ENCODE measurements around the gene CCDC120. TPM values are rescaled to one million over a fixed set of nuclear protein-coding genes. Genes with fewer than 3 reads are reported as not detected.

CCDC120 gene
- total RNA-seq, 1 experiment from 2014 or later, result 14.5 TPM

DNA sequence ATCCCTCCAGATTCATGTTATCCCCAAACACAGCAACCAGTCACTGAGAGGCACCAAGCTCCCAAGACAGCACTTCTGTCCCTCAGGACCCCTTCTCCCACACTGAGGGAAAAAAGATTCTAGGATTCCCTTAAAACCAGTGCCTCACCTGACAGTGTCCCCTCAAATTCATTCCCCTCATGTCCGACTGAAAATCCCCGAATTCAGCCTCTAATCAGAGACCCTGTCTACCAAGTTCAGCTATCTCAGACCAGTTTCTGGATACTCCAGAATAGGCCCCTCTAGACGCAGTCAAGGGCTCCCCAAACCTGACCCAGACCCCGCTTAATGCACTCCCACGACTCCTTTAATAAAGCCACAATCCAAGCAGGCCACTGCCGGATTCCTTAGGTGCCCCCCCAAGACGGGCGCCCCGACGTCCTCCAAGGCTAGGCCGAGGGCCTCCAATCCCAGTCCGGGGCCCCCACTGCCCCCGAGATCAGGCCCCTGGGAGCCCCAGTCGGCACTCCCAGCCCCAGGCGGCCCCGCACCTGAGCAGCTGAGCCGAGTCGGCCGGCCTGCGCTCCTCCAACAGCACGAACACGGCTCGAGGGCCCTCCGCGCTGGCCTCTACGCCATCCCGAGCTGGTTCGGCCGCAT is 16.1 kb upstream of the CCDC120 start:
- Histone ChIP-seq H3K56ac (ENCODE audit: insufficient read length, low read depth, low read length) (no peak overlapping the region), H4K5ac (ENCODE audit: insufficient read length, low read depth, low read length) (no peak overlapping the region), H4K91ac (ENCODE audit: insufficient read length, low read depth, low read length) (no peak overlapping the region), H2BK12ac (ENCODE audit: insufficient read length, low read depth, low read length) (no peak overlapping the region), H3K14ac (ENCODE audit: insufficient read depth, low read length) (no peak overlapping the region; the same call in 1 of the 2 replicates), H3K4me1 (ENCODE audit: insufficient read depth, low read length) (peaks cover 5% of the 10 kb centered on the region), H3K4me2 (ENCODE audit: insufficient read depth, insufficient read length, low read length) (peak overlapping the region; percentile 96), H2BK20ac (ENCODE audit: low read depth, low read length, poor library complexity, severe bottlenecking) (no peak overlapping the region), H3K79me1 (ENCODE audit: insufficient read depth, low read depth, low read length, poor library complexity, severe bottlenecking) (peaks cover 8% of the 10 kb centered on the region), H3T11ph (ENCODE audit: low read length) (no peak overlapping the region), H3K27me3 (ENCODE audit: insufficient read depth, low read length) (no peaks in the 10 kb centered on the region), H3K79me2 (ENCODE audit: insufficient read depth, low read length) (peaks cover 12% of the 10 kb centered on the region; the same call in 1 of the 2 replicates), H4K20me1 (ENCODE audit: control insufficient read depth, insufficient read depth, insufficient read length) (no peaks in the 10 kb centered on the region), H2AK5ac (ENCODE audit: insufficient read length, low read length) (no peak overlapping the region), H3K23me2 (ENCODE audit: insufficient read length, low read depth, low read length, poor library complexity, severe bottlenecking) (peaks cover 7% of the 10 kb centered on the region), H3K27ac (ENCODE audit: insufficient read length, low read depth, low read length) (peak overlapping the region; percentile 76), H4K8ac (replicated peaks; ENCODE audit: insufficient read length, low read depth, low read length) (no peak overlapping the region), H3K23ac (ENCODE audit: insufficient read length, low read depth, low read length) (no peak overlapping the region), H2AFZ (ENCODE audit: low read length) (no peak overlapping the region), H2BK5ac (ENCODE audit: insufficient read length, low read length) (no peak overlapping the region), H2BK120ac (ENCODE audit: low read depth, low read length, poor library complexity, severe bottlenecking) (no peak overlapping the region), H3K4ac (ENCODE audit: low read depth, low read length) (no peak overlapping the region), H2BK15ac (ENCODE audit: low read depth, low read length) (no peak overlapping the region), H3K9ac (ENCODE audit: extremely low read depth, insufficient read length, low read length) (peak overlapping the region; percentile 89), H3K9me3 (ENCODE audit: control insufficient read depth, low read depth, low read length) (no peaks in the 10 kb centered on the region), H3K18ac (ENCODE audit: insufficient read length, low read depth, low read length) (peak overlapping the region; percentile 64)
- WGBS (ENCODE audit: extremely low coverage, insufficient read length, low lambda C conversion rate), result no CpG with 5 or more reads among the region's 29 CpGs
- Mint-ChIP-seq H3K36me3 (ENCODE audit: insufficient read depth in 1 of 3, low read depth in 3 of 3) (peaks cover 20 to 40% (median 28%) of the 10 kb centered on the region in 3 experiments), H3K4me3 (peak overlapping the region; percentile 90 to 96), H3K27me3 (ENCODE audit: low read depth) (no peaks in the 10 kb centered on the region; the same call in 1 of the 2 replicates), H3K27ac (peak overlapping the region; percentile 89 to 98 (median 93)), H3K9me3 (peaks cover 69 to 71% of the 10 kb centered on the region in 2 experiments), H3K4me1 (peaks cover 21 to 22% of the 10 kb centered on the region in 2 experiments)
- TF ChIP-seq CTCF (conservative IDR thresholded peaks at IDR 0.05), result no peak
- DNase-seq, result no peak

All from H9 (cell line).